Stomach (tissue), 4 donors: Measurements from ENCODE around the gene EPB41L4B.

ENCODE experiments used
- EP300 ChIP-seq: sonication (generic); formaldehyde crosslinking; IDR thresholded peaks from one replicate; pipeline ENCODE4 v1.6.1; 2017; ENCODE audit warnings: antibody characterized with exemption
- POLR2A ChIP-seq, 4 donors: fragments of 450-650 bp; IDR thresholded peaks; one replicate each; pipeline ENCODE4 v1.6.1; 2016; ENCODE audit warnings: antibody characterized with exemption in 4 of 4, control low read depth in 2 of 4, mild to moderate bottlenecking in 1 of 4, moderate library complexity in 1 of 4
- POLR2AphosphoS5 ChIP-seq, 3 donors: sonication (generic); formaldehyde crosslinking; IDR thresholded peaks; one replicate each; pipeline ENCODE4 v1.6.1; 2016; ENCODE audit warnings: antibody characterized with exemption in 3 of 3
- TF ChIP-seq, protein P1 (sequence below), 7 experiments: fragments of 450-650 bp in 4 of 7; fragments of 200-600 bp in 3 of 7; sonication (generic) in 3 of 7; IDR thresholded peaks; one replicate each; pipeline ENCODE4 v1.5.1; 2016 to 2019; ENCODE audit warnings: antibody characterized with exemption in 7 of 7, control low read depth in 2 of 7, mild to moderate bottlenecking in 1 of 7

DNA sequence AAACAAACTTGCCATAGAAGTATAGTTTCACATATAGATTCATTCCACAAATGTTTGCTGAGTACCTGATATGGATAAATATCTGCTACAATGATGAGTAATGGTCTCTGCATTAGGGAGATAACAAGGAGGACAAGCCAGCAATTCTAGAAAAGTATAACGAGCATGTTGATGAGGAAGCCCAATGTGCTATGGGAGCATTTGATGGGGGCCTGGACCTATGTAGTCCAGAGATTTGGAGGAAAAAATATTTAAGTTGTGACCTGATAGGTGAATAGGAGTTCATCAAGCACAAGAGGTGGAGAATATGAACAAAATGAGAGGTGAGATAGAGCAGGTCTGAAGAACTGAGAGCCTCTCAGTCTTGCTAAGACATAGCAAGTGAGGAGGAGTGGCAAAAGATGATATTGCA lies 186.7 kb downstream of the EPB41L4B start:
- TF ChIP-seq, protein P1, sequence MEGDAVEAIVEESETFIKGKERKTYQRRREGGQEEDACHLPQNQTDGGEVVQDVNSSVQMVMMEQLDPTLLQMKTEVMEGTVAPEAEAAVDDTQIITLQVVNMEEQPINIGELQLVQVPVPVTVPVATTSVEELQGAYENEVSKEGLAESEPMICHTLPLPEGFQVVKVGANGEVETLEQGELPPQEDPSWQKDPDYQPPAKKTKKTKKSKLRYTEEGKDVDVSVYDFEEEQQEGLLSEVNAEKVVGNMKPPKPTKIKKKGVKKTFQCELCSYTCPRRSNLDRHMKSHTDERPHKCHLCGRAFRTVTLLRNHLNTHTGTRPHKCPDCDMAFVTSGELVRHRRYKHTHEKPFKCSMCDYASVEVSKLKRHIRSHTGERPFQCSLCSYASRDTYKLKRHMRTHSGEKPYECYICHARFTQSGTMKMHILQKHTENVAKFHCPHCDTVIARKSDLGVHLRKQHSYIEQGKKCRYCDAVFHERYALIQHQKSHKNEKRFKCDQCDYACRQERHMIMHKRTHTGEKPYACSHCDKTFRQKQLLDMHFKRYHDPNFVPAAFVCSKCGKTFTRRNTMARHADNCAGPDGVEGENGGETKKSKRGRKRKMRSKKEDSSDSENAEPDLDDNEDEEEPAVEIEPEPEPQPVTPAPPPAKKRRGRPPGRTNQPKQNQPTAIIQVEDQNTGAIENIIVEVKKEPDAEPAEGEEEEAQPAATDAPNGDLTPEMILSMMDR (IDR thresholded peaks at IDR 0.05), result no peak
- TF ChIP-seq POLR2A (IDR thresholded peaks at IDR 0.05) (no peak), POLR2AphosphoS5 (IDR thresholded peaks at IDR 0.05) (no peak), EP300 (no peak)
